GM23338 (cell line): ENCODE data around the gene HSPA2. TPM values are rescaled to one million over a fixed set of nuclear protein-coding genes. Genes with fewer than 3 reads are reported as not detected.
A peak's percentile ranks its signal among the peaks of the same experiment; 100 is the strongest.

Source experiments
- ATAC-seq: fragments of 200-7000 bp; cut with Tn5 transposase; 3 replicates; pipeline ENCODE4 v1.9.1; 2020
- DNase-seq: peaks from one replicate; pipeline ENCODE4 v3.0.0-alpha.2; 2015; ENCODE audit warnings: low spot score
- H2AFZ ChIP-seq: fragments of 200-600 bp; sonication (generic); 2 replicates; pipeline ENCODE4 v1.8.0; 2016; ENCODE audit warnings: antibody characterized with exemption, mild to moderate bottlenecking, moderate library complexity
- H3F3A ChIP-seq: fragments of 200-600 bp; sonication (generic); replicated peaks from 2 replicates; pipeline ENCODE4 v1.8.0; 2017; ENCODE audit warnings: antibody characterized with exemption, mixed run types, low read depth
- H3K27ac ChIP-seq: fragments of 200-600 bp; sonication (generic); 2 replicates; pipeline ENCODE4 v1.6.1; 2016; ENCODE audit warnings: low read depth
- H3K27me3 ChIP-seq: fragments of 200-600 bp; sonication (generic); 2 replicates; pipeline ENCODE4 v1.8.0; 2016; ENCODE audit warnings: mild to moderate bottlenecking, mixed run types, moderate library complexity; ENCODE audit not compliant: insufficient read depth
- H3K36me3 ChIP-seq: fragments of 200-600 bp; sonication (generic); 2 replicates; pipeline ENCODE4 v1.8.0; 2016; ENCODE audit warnings: mild to moderate bottlenecking; ENCODE audit not compliant: insufficient read depth
- H3K4me1 ChIP-seq: fragments of 200-600 bp; sonication (generic); 2 replicates; pipeline ENCODE4 v1.8.0; 2016; ENCODE audit warnings: mild to moderate bottlenecking, moderate library complexity; ENCODE audit not compliant: insufficient read depth
- H3K4me2 ChIP-seq: fragments of 200-600 bp; sonication (generic); 2 replicates; pipeline ENCODE4 v1.7.1; 2017; ENCODE audit warnings: mixed run types
- H3K4me3 ChIP-seq: fragments of 200-600 bp; sonication (generic); 2 replicates; pipeline ENCODE4 v1.6.1; 2016; ENCODE audit warnings: mixed run types
- H3K79me2 ChIP-seq: fragments of 200-600 bp; sonication (generic); replicated peaks from 2 replicates; pipeline ENCODE4 v1.8.0; 2017; ENCODE audit warnings: mild to moderate bottlenecking; ENCODE audit not compliant: insufficient read depth
- H3K9me2 ChIP-seq: fragments of 200-600 bp; sonication (generic); 2 replicates; pipeline ENCODE4 v1.8.0; 2017; ENCODE audit not compliant: insufficient read depth
- H4K20me1 ChIP-seq: fragments of 200-600 bp; sonication (generic); replicated peaks from 2 replicates; pipeline ENCODE4 v1.8.0; 2017; ENCODE audit warnings: mild to moderate bottlenecking; ENCODE audit not compliant: insufficient read depth
- H3K27ac Mint-ChIP-seq: 2 replicates; pipeline ENCODE4 v1.8.0; 2020; ENCODE audit warnings: inconsistent platforms, mild to moderate bottlenecking, moderate library complexity, mixed read lengths
- H3K27me3 Mint-ChIP-seq: 3 replicates; pipeline ENCODE4 v1.8.0; 2022; ENCODE audit warnings: low read depth, mild to moderate bottlenecking, moderate library complexity, mixed read lengths, inconsistent platforms; ENCODE audit not compliant: insufficient read depth, poor library complexity
- H3K36me3 Mint-ChIP-seq: 3 replicates; pipeline ENCODE4 v1.8.0; 2021; ENCODE audit warnings: low read depth, mild to moderate bottlenecking, inconsistent platforms, moderate library complexity, mixed read lengths
- H3K4me1 Mint-ChIP-seq: 3 replicates; pipeline ENCODE4 v1.8.0; 2020; ENCODE audit warnings: mild to moderate bottlenecking, inconsistent platforms, mixed read lengths
- H3K4me3 Mint-ChIP-seq: 3 replicates; pipeline ENCODE4 v1.8.0; 2021; ENCODE audit warnings: moderate library complexity, mild to moderate bottlenecking, inconsistent platforms, mixed read lengths
- H3K9me3 Mint-ChIP-seq: 3 replicates; pipeline ENCODE4 v1.8.0; 2020; ENCODE audit warnings: moderate library complexity, mild to moderate bottlenecking, inconsistent platforms, mixed read lengths
- CREB1 ChIP-seq: fragments of 250-450 bp; sonication (Bioruptor Pico); IDR thresholded peaks from 2 replicates; pipeline ENCODE4 v1.5.0; 2020; ENCODE audit warnings: low read depth, mild to moderate bottlenecking, moderate library complexity
- EZH2 ChIP-seq: fragments of 200-600 bp; sonication (generic); IDR thresholded peaks from one replicate; pipeline ENCODE4 v1.8.0; 2017; ENCODE audit warnings: antibody characterized with exemption, mild to moderate bottlenecking, low read depth; ENCODE audit not compliant: unreplicated experiment
- EZH2phosphoT487 ChIP-seq: fragments of 200-600 bp; sonication (generic); IDR thresholded peaks from one replicate; pipeline ENCODE4 v1.8.1; 2018; ENCODE audit warnings: antibody characterized with exemption; ENCODE audit not compliant: unreplicated experiment
- JUNB ChIP-seq: IDR thresholded peaks from one replicate; pipeline ENCODE4 v1.6.1; 2016; ENCODE audit warnings: antibody characterized with exemption; ENCODE audit not compliant: unreplicated experiment
- NANOG ChIP-seq: IDR thresholded peaks from 2 replicates; pipeline ENCODE4 v1.6.1; 2016; ENCODE audit warnings: antibody characterized with exemption, borderline replicate concordance
- POLR2AphosphoS5 ChIP-seq: IDR thresholded peaks from 2 replicates; pipeline ENCODE4 v1.6.1; 2016; ENCODE audit warnings: antibody characterized with exemption, low read depth
- ZNF462 ChIP-seq: fragments of 250-450 bp; sonication (Bioruptor Pico); IDR thresholded peaks from 2 replicates; pipeline ENCODE4 v1.5.0; 2020; ENCODE audit warnings: mild to moderate bottlenecking, moderate library complexity
- polyA plus RNA-seq: library from polyadenylated mRNA; unstranded; fragments of >200 nt; fragmentation: Nextera tagmentation; extraction: Ambion mirVana; gene quantifications from 2 replicates; pipeline ENCODE4 v1.2.1, GENCODE V29; 2016
- total RNA-seq: library from RNA; depleted of rRNA; stranded (reverse); fragments of >200 nt; shearing (Covaris generic); gene quantifications from 2 replicates; pipeline ENCODE4 v1.2.3, GENCODE V29; 2014
- TF ChIP-seq, protein P1 (sequence below), 2 experiments: fragments of 200-600 bp in 1 of 2; sonication (generic) in 1 of 2; conservative IDR thresholded peaks; 2 replicates each; pipeline versions ENCODE4 v1.5.1 to v1.6.1; 2016 to 2017; ENCODE audit warnings: antibody characterized with exemption in 2 of 2, low read depth in 2 of 2, mild to moderate bottlenecking in 2 of 2, moderate library complexity in 1 of 2
- TF ChIP-seq, protein P2 (sequence below): IDR thresholded peaks from one replicate; pipeline ENCODE4 v1.6.1; 2018; ENCODE audit warnings: antibody characterized with exemption; ENCODE audit not compliant: unreplicated experiment

The HSPA2 gene
- total and polyA plus RNA-seq, 2 experiments from 2014 or later: 88.5 to 130 TPM

DNA sequence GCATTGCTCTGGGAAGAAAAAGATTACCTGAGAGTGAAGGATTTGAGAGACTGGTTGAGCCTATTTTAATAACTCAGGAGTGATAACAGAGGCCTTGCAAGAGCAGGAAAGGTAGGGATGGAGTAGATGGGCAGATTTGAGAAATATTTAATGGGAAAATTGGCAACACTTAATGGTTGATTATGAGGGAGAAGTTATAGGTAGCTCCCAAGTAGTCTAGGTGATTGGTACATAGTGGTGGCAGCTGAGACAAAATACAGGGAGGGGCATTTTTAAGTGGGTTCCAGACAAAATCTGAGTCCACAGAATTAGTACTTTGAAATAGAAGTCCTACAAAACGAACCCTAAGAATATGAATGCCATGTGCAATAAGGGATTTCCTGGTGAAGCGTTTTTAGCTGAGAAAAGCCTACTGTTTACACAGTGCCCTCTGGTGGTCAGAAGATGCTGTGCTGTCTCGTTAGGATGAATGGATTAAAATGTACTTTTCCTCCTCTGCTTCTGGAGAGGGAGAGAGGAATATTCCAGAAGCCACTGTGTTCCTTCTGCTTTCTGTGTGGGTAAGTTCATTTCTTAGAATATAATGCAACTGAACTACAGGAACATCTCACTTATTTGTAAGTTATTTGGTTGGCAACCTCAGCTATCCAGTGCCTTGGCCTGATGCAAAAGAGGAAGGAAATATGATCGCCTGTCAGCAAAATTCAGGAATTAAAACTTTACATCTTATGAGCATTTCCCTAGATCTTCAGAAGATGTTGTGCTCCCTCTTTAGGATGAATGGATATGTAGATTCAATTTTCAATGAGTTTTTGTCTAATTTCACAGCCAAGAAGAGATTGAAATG lies 29.5 kb upstream of the HSPA2 start:
- Histone ChIP-seq H3K4me1 (peaks cover 45% of the 10 kb centered on the region), H3K4me2 (no peak overlapping the region), H3K4me3 (no peak overlapping the region), H3K27me3 (no peaks in the 10 kb centered on the region), H3K9me2 (no peaks in the 10 kb centered on the region), H4K20me1 (peaks cover 28% of the 10 kb centered on the region), H2AFZ (no peak overlapping the region), H3F3A (0 out of 2 replicates have a peak, but pooled peaks cover 3% of the 10 kb centered on the region), H3K36me3 (no peaks in the 10 kb centered on the region), H3K79me2 (peaks cover 100% of the 10 kb centered on the region), H3K27ac (no peak overlapping the region)
- Mint-ChIP-seq H3K27ac (no peak overlapping the region), H3K36me3 (no peaks in the 10 kb centered on the region; the same call in 2 of the 3 replicates), H3K9me3 (no peaks in the 10 kb centered on the region; the same call in 2 of the 3 replicates), H3K4me1 (peaks cover 45% of the 10 kb centered on the region), H3K4me3 (no peak overlapping the region), H3K27me3 (peaks cover 4% of the 10 kb centered on the region)
- TF ChIP-seq, protein P1, sequence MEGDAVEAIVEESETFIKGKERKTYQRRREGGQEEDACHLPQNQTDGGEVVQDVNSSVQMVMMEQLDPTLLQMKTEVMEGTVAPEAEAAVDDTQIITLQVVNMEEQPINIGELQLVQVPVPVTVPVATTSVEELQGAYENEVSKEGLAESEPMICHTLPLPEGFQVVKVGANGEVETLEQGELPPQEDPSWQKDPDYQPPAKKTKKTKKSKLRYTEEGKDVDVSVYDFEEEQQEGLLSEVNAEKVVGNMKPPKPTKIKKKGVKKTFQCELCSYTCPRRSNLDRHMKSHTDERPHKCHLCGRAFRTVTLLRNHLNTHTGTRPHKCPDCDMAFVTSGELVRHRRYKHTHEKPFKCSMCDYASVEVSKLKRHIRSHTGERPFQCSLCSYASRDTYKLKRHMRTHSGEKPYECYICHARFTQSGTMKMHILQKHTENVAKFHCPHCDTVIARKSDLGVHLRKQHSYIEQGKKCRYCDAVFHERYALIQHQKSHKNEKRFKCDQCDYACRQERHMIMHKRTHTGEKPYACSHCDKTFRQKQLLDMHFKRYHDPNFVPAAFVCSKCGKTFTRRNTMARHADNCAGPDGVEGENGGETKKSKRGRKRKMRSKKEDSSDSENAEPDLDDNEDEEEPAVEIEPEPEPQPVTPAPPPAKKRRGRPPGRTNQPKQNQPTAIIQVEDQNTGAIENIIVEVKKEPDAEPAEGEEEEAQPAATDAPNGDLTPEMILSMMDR (conservative IDR thresholded peaks at IDR 0.05; ENCODE audit: low read depth in 2 of 2): peak; percentile 93 to 99
- no peak for TF ChIP-seq EZH2phosphoT487
- ATAC-seq: peak; percentile 46
- DNase-seq: peak; percentile 85

DNA sequence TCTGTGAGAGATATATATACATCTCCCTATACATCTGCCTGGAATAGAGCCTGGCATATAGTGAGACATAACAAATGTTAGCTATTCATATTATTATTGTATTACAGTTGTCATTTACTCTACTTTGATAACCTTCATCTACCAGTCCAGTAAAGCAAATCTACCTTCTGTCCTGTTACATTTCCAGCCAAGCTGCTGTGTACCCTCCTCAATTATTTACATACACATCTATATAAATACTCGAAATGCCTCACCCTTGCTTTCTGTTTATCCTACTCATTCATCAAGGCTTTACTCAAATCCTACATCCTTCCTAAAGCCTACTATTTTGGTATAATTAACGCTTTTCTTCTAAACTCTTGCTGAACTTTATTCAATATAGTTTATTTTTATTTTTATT lies 27.3 kb upstream of the HSPA2 start:
- peaks cover 32% of the 10 kb centered on the region for H4K20me1 ChIP-seq
- no peak for TF ChIP-seq JUNB
- no peak for TF ChIP-seq EZH2
- TF ChIP-seq EZH2phosphoT487: no peak
- no peak for TF ChIP-seq ZNF462
- no peak for TF ChIP-seq POLR2AphosphoS5
- TF ChIP-seq, protein P2, sequence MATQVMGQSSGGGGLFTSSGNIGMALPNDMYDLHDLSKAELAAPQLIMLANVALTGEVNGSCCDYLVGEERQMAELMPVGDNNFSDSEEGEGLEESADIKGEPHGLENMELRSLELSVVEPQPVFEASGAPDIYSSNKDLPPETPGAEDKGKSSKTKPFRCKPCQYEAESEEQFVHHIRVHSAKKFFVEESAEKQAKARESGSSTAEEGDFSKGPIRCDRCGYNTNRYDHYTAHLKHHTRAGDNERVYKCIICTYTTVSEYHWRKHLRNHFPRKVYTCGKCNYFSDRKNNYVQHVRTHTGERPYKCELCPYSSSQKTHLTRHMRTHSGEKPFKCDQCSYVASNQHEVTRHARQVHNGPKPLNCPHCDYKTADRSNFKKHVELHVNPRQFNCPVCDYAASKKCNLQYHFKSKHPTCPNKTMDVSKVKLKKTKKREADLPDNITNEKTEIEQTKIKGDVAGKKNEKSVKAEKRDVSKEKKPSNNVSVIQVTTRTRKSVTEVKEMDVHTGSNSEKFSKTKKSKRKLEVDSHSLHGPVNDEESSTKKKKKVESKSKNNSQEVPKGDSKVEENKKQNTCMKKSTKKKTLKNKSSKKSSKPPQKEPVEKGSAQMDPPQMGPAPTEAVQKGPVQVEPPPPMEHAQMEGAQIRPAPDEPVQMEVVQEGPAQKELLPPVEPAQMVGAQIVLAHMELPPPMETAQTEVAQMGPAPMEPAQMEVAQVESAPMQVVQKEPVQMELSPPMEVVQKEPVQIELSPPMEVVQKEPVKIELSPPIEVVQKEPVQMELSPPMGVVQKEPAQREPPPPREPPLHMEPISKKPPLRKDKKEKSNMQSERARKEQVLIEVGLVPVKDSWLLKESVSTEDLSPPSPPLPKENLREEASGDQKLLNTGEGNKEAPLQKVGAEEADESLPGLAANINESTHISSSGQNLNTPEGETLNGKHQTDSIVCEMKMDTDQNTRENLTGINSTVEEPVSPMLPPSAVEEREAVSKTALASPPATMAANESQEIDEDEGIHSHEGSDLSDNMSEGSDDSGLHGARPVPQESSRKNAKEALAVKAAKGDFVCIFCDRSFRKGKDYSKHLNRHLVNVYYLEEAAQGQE: no peak
- no peak for TF ChIP-seq CREB1 (CRISPR knock-in tag)
- TF ChIP-seq NANOG: no peak

More for the DNA sequence above, 27.3 kb upstream of the HSPA2 start:
- H3K4me3 Mint-ChIP-seq: no peak overlapping the region
- peaks cover 4% of the 10 kb centered on the region for H3K27me3 Mint-ChIP-seq
- H3K9me2 ChIP-seq: no peaks in the 10 kb centered on the region
- peaks cover 27% of the 10 kb centered on the region for H3K4me1 Mint-ChIP-seq
- no peak overlapping the region for H3K27ac ChIP-seq
- no peak overlapping the region for H3K27ac Mint-ChIP-seq
- H2AFZ ChIP-seq: no peak overlapping the region
- no peaks in the 10 kb centered on the region for H3K36me3 ChIP-seq
- 0 out of 2 replicates have a peak, but pooled peaks cover 3% of the 10 kb centered on the region for H3F3A ChIP-seq
- no peaks in the 10 kb centered on the region for H3K27me3 ChIP-seq
- H3K9me3 Mint-ChIP-seq: no peaks in the 10 kb centered on the region; the same call in 2 of the 3 replicates
- no peak overlapping the region for H3K4me3 ChIP-seq
- peaks cover 25% of the 10 kb centered on the region for H3K4me1 ChIP-seq
- no peak for DNase-seq
- no peaks in the 10 kb centered on the region; the same call in 2 of the 3 replicates for H3K36me3 Mint-ChIP-seq
- ATAC-seq: no peak
- H3K4me2 ChIP-seq: no peak overlapping the region
- peaks cover 99% of the 10 kb centered on the region for H3K79me2 ChIP-seq
